Hepatocyte (in vitro differentiated cells): ENCODE data around the gene CCDC88C. TPM values are rescaled to one million over a fixed set of nuclear protein-coding genes. Genes with fewer than 3 reads are reported as not detected.

ENCODE experiments used
- DNase-seq: peaks from one replicate; pipeline ENCODE4 v3.0.0-alpha.2; 2016; ENCODE audit warnings: low spot score
- H2AFZ ChIP-seq: fragments of 200-600 bp; sonication (generic); 2 replicates; pipeline ENCODE4 v1.6.0; 2016; ENCODE audit warnings: antibody characterized with exemption, mild to moderate bottlenecking
- H3K27ac ChIP-seq: fragments of 200-600 bp; sonication (generic); 2 replicates; pipeline ENCODE4 v1.5.1; 2016; ENCODE audit warnings: mild to moderate bottlenecking
- H3K27me3 ChIP-seq: fragments of 200-600 bp; sonication (generic); 2 replicates; pipeline ENCODE4 v1.6.1; 2016
- H3K36me3 ChIP-seq: fragments of 200-600 bp; sonication (generic); replicated peaks from 2 replicates; pipeline ENCODE4 v1.5.1; 2016; ENCODE audit warnings: low read depth; ENCODE audit not compliant: insufficient read depth
- H3K4me1 ChIP-seq: fragments of 200-600 bp; sonication (generic); 2 replicates; pipeline ENCODE4 v1.5.1; 2016; ENCODE audit warnings: mild to moderate bottlenecking, moderate library complexity; ENCODE audit not compliant: insufficient read depth
- H3K4me2 ChIP-seq: fragments of 200-600 bp; sonication (generic); 2 replicates; pipeline ENCODE4 v1.6.0; 2016
- H3K4me3 ChIP-seq: fragments of 200-600 bp; sonication (generic); 2 replicates; pipeline ENCODE4 v1.5.1; 2016; ENCODE audit warnings: mild to moderate bottlenecking
- H3K79me2 ChIP-seq: fragments of 200-600 bp; sonication (generic); 2 replicates; pipeline ENCODE4 v1.6.0; 2017; ENCODE audit warnings: mild to moderate bottlenecking
- H3K9me2 ChIP-seq: fragments of 200-600 bp; sonication (generic); replicated peaks from 2 replicates; pipeline ENCODE4 v1.6.0; 2017; ENCODE audit warnings: mild to moderate bottlenecking; ENCODE audit not compliant: insufficient read depth
- H3K9me3 ChIP-seq: fragments of 200-600 bp; sonication (generic); 2 replicates; pipeline ENCODE4 v1.5.1; 2016; ENCODE audit warnings: low read depth, mild to moderate bottlenecking
- H4K20me1 ChIP-seq: fragments of 200-600 bp; sonication (generic); 2 replicates; pipeline ENCODE4 v1.6.0; 2016; ENCODE audit warnings: mild to moderate bottlenecking; ENCODE audit not compliant: insufficient read depth, poor library complexity, severe bottlenecking
- EZH2 ChIP-seq: fragments of 200-600 bp; sonication (generic); IDR thresholded peaks from 2 replicates; pipeline ENCODE4 v1.6.1; 2016; ENCODE audit warnings: antibody characterized with exemption, mild to moderate bottlenecking, borderline replicate concordance
- EZH2phosphoT487 ChIP-seq: fragments of 200-600 bp; sonication (generic); IDR thresholded peaks from one replicate; pipeline ENCODE4 v1.6.1; 2018; ENCODE audit warnings: antibody characterized with exemption, mild to moderate bottlenecking, low read depth, moderate library complexity; ENCODE audit not compliant: unreplicated experiment, severe bottlenecking
- WGBS: methylation state at CpG from one replicate; pipeline ENCODE4 v1.1.6; 2016; ENCODE audit warnings: low lambda C conversion rate; ENCODE audit errors: missing lambda C conversion rate; 5-methylcytosine and 5-hydroxymethylcytosine counted together
- polyA plus RNA-seq: library from polyadenylated mRNA; unstranded; fragments of >200 nt; fragmentation: Nextera tagmentation; extraction: Ambion mirVana; gene quantifications from 2 replicates; pipeline ENCODE4 v1.2.1, GENCODE V29; 2016
- total RNA-seq: library from RNA; depleted of rRNA; stranded (reverse); fragments of >200 nt; gene quantifications from 2 replicates; pipeline ENCODE4 v1.2.3, GENCODE V29; 2014
- TF ChIP-seq, protein P1 (sequence below): fragments of 200-600 bp; sonication (generic); IDR thresholded peaks from 2 replicates; pipeline ENCODE4 v1.5.1; 2016; ENCODE audit warnings: antibody characterized with exemption, mild to moderate bottlenecking; ENCODE audit not compliant: poor library complexity

CCDC88C gene
- total and polyA plus RNA-seq, 2 experiments from 2014 or later, result 5.9 to 11.3 TPM

DNA sequence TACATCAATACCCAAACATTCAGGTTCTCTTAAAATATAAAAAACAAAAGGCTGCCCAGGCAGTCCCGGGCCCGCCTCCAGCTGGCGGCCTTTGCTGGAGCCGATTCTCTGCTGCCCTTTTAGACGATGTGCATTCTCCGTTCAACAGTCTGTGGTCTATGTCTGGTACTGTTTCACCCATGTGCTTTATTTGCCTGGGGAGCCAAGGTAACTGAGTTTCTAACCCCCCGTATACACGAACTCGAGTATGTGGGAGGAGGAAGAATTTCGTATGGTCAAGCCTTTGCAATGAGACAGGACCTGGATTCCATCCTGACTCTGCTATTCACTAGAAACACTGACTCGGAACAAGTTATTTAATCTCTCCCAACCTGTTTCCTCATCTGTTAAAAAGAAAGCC is 119.0 kb downstream of the CCDC88C start:
- Histone ChIP-seq H3K4me1 (no peaks in the 10 kb centered on the region), H3K4me3 (no peak overlapping the region), H3K9me2 (no peaks in the 10 kb centered on the region), H3K9me3 (no peaks in the 10 kb centered on the region), H3K27me3 (no peaks in the 10 kb centered on the region), H3K4me2 (no peak overlapping the region), H4K20me1 (no peaks in the 10 kb centered on the region), H3K79me2 (no peaks in the 10 kb centered on the region), H2AFZ (no peak overlapping the region), H3K36me3 (no peaks in the 10 kb centered on the region), H3K27ac (no peak overlapping the region)
- no peak for DNase-seq
- TF ChIP-seq EZH2phosphoT487, result no peak
- TF ChIP-seq, protein P1, sequence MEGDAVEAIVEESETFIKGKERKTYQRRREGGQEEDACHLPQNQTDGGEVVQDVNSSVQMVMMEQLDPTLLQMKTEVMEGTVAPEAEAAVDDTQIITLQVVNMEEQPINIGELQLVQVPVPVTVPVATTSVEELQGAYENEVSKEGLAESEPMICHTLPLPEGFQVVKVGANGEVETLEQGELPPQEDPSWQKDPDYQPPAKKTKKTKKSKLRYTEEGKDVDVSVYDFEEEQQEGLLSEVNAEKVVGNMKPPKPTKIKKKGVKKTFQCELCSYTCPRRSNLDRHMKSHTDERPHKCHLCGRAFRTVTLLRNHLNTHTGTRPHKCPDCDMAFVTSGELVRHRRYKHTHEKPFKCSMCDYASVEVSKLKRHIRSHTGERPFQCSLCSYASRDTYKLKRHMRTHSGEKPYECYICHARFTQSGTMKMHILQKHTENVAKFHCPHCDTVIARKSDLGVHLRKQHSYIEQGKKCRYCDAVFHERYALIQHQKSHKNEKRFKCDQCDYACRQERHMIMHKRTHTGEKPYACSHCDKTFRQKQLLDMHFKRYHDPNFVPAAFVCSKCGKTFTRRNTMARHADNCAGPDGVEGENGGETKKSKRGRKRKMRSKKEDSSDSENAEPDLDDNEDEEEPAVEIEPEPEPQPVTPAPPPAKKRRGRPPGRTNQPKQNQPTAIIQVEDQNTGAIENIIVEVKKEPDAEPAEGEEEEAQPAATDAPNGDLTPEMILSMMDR, result no peak
- no peak for TF ChIP-seq EZH2
- WGBS, result 86% methylated on average over 11 of the region's 11 CpGs

DNA sequence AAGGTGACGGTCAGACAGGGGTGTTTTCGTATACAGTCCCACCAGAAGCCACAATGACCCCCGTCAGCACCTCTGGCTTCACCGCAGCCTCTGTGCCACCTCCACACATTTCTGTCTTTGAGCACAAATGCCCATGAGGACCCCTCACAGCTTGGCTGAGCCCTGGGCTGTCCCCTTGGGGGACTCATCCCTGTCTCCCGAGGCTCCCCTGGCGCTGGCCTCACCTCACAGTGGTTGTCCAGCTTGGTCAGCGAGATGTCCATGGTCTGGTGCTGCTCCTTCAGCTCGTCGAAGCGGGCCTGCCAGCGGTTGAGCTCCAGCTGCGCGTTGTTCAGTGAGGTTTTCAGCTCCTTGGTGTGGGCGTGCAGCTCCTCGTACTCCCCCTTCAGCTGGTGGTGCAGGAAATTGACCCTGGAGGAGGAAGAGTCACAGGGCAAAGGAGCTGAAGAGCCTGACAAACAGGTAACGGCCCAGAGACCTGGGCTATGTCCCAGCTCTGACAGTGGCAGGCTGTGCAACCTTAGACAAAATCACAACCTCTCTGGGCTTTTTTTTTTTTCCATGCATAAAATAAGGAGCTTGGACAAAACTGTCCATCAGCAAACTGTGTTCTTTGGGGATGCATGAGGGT is 120.4 kb downstream of the CCDC88C start:
- Histone ChIP-seq H3K27me3 (no peaks in the 10 kb centered on the region), H3K36me3 (no peaks in the 10 kb centered on the region), H3K27ac (no peak overlapping the region), H3K9me2 (no peaks in the 10 kb centered on the region), H3K4me3 (no peak overlapping the region), H3K4me2 (no peak overlapping the region), H3K79me2 (no peaks in the 10 kb centered on the region), H2AFZ (no peak overlapping the region), H4K20me1 (no peaks in the 10 kb centered on the region), H3K4me1 (no peaks in the 10 kb centered on the region), H3K9me3 (no peaks in the 10 kb centered on the region)
- WGBS, result 96% methylated on average over 16 of the region's 16 CpGs
- TF ChIP-seq EZH2, result no peak
- TF ChIP-seq, protein P1, result no peak
- no peak for TF ChIP-seq EZH2phosphoT487
- DNase-seq, result no peak

DNA sequence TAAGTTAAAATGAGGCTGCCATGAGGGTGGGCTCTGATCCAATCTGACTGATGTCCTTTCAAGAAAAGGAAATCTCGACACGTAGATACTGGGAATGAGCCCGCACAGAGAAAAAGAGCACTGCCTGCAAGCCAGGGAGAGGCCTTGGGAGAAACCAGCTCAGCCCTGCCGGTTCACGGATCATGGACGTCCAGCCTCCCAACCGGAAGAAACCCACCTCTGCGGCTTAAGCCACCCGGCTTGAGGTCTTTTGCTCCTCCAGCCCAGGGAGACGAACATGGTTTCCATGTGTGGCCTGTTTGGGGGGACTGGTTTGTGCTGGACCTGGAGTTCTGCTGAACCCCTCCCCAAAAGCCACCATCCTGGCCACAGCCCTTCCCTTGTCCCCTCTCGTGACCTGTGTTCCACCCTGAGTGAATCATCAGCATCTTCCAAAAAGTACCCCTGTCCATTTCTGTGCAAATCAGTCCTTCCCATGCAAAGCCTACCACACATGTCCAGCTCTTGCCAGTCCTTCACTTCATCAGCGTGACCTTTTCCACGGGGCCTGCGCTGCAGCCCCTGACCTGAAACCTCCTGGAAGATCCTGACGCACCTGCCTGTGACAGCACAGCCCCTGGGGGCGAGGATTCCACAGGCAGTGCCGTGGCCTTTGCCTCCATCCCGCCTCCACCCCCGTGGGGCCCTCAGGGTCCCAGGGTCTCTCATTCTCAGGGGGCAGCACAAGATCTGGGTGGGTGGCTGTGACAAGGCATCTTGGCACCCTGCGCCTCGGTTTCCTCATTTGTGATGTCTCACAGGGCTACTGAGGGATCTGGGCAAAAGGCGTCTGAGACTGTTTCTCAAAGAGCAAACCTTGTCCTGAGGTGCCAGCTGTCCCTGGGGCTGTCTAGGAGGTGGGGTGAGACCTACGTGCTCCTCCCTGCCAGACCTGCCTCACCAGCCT is 121.5 kb downstream of the CCDC88C start:
- Histone ChIP-seq H2AFZ (no peak overlapping the region), H3K79me2 (no peaks in the 10 kb centered on the region), H3K4me2 (no peak overlapping the region), H3K27ac (no peak overlapping the region), H3K4me3 (no peak overlapping the region), H3K9me2 (no peaks in the 10 kb centered on the region), H3K36me3 (no peaks in the 10 kb centered on the region), H3K27me3 (no peaks in the 10 kb centered on the region), H3K9me3 (no peaks in the 10 kb centered on the region), H3K4me1 (no peaks in the 10 kb centered on the region), H4K20me1 (no peaks in the 10 kb centered on the region)
- DNase-seq, result no peak
- TF ChIP-seq, protein P1, result no peak
- WGBS, result 90% methylated on average over 22 of the region's 23 CpGs
